Measurements from ENCODE around the gene SPOCD1. TPM values are rescaled to one million over a fixed set of nuclear protein-coding genes. Genes with fewer than 3 reads are reported as not detected.

Gene SPOCD1
- total and polyA plus RNA-seq, 2 experiments from 2014 or later: 0.73 to 1.3 TPM

- no peaks in the 10 kb centered on the region for H3K36me3 ChIP-seq (ENCODE audit: insufficient read depth)
- no peaks in the 10 kb centered on the region for H3K9me3 Mint-ChIP-seq
- no peaks in the 10 kb centered on the region for H3K27me3 ChIP-seq (ENCODE audit: insufficient read depth)
- H3K4me1 Mint-ChIP-seq: no peaks in the 10 kb centered on the region
- 0 out of 2 replicates have a peak overlapping the region, but pooled peaks have one; percentile 18 for H3K27ac Mint-ChIP-seq
- 0 out of 2 replicates have a peak overlapping the region, but pooled peaks have one; percentile 28 for H2AFZ ChIP-seq
- ATAC-seq (no peak), DNase-seq (ENCODE audit: low spot score) (peak; percentile 19)
- no peaks in the 10 kb centered on the region for H3K79me2 ChIP-seq (replicated peaks; ENCODE audit: insufficient read depth)
- H3F3A ChIP-seq (replicated peaks; ENCODE audit: low read depth): no peaks in the 10 kb centered on the region
- no peaks in the 10 kb centered on the region for H3K4me1 ChIP-seq (ENCODE audit: insufficient read depth)
- H3K27ac ChIP-seq (ENCODE audit: low read depth): no peak overlapping the region
- H3K4me2 ChIP-seq: no peak overlapping the region
- H3K4me3 ChIP-seq: no peak overlapping the region
- TF ChIP-seq NANOG (IDR thresholded peaks at IDR 0.05; ENCODE audit: borderline replicate concordance) (no peak), REST (IDR thresholded peaks at IDR 0.05; ENCODE audit: unreplicated experiment) (no peak), ZNF114 (CRISPR knock-in tag; IDR thresholded peaks at IDR 0.05) (no peak), CTCF (conservative IDR thresholded peaks at IDR 0.05; ENCODE audit: low read depth in 2 of 2) (no peak), STAT1 (IDR thresholded peaks at IDR 0.05; ENCODE audit: unreplicated experiment) (no peak)
- H3K27me3 Mint-ChIP-seq (ENCODE audit: insufficient read depth, low read depth, poor library complexity): peaks cover 6% of the 10 kb centered on the region
- no peaks in the 10 kb centered on the region for H4K20me1 ChIP-seq (replicated peaks; ENCODE audit: insufficient read depth)
- no peak overlapping the region for H3K4me3 Mint-ChIP-seq
- no peaks in the 10 kb centered on the region for H3K9me2 ChIP-seq (ENCODE audit: insufficient read depth)
- H3K36me3 Mint-ChIP-seq (ENCODE audit: low read depth): no peaks in the 10 kb centered on the region
Observed at GRCh38 chr1:31843506-31843905, 27.7 kb upstream of the SPOCD1 start.

GRCh38 chr1:31839662-31840343 lies 24.0 kb upstream of the SPOCD1 start:
- no peaks in the 10 kb centered on the region for H4K20me1 ChIP-seq (replicated peaks; ENCODE audit: insufficient read depth)
- H2AFZ ChIP-seq: no peak overlapping the region
- Mint-ChIP-seq H3K9me3 (no peaks in the 10 kb centered on the region), H3K4me3 (no peak overlapping the region), H3K27me3 (ENCODE audit: insufficient read depth, low read depth, poor library complexity) (peaks cover 9% of the 10 kb centered on the region), H3K4me1 (no peaks in the 10 kb centered on the region), H3K27ac (no peak overlapping the region), H3K36me3 (ENCODE audit: low read depth) (no peaks in the 10 kb centered on the region)
- no peak overlapping the region for H3K4me2 ChIP-seq
- H3K4me3 ChIP-seq: no peak overlapping the region
- no peak overlapping the region for H3K27ac ChIP-seq (ENCODE audit: low read depth)
- H3K4me1 ChIP-seq (ENCODE audit: insufficient read depth): no peaks in the 10 kb centered on the region
- no peaks in the 10 kb centered on the region for H3K79me2 ChIP-seq (replicated peaks; ENCODE audit: insufficient read depth)
- DNase-seq (ENCODE audit: low spot score) (no peak), ATAC-seq (no peak)
- no peaks in the 10 kb centered on the region for H3K9me2 ChIP-seq (ENCODE audit: insufficient read depth)
- no peaks in the 10 kb centered on the region for H3F3A ChIP-seq (replicated peaks; ENCODE audit: low read depth)
- no peaks in the 10 kb centered on the region for H3K27me3 ChIP-seq (ENCODE audit: insufficient read depth)
- no peaks in the 10 kb centered on the region for H3K36me3 ChIP-seq (ENCODE audit: insufficient read depth)
- no peak for TF ChIP-seq ZNF114 (CRISPR knock-in tag; IDR thresholded peaks at IDR 0.05)
- TF ChIP-seq ZNF462 (CRISPR knock-in tag; IDR thresholded peaks at IDR 0.05): no peak
- TF ChIP-seq STAT1 (IDR thresholded peaks at IDR 0.05; ENCODE audit: unreplicated experiment): no peak
- no peak for TF ChIP-seq EZH2 (IDR thresholded peaks at IDR 0.05; ENCODE audit: low read depth, unreplicated experiment)
- TF ChIP-seq ETS1 (IDR thresholded peaks at IDR 0.05): no peak

Data from GM23338 (cell line).